Fibroblast of the aortic adventitia (primary cell): ENCODE data around the gene DLEC1. TPM values are rescaled to one million over a fixed set of nuclear protein-coding genes. Genes with fewer than 3 reads are reported as not detected.

Experiments
- DNase-seq: peaks from one replicate; pipeline ENCODE4 v3.0.0-alpha.2; 2010; ENCODE audit warnings: low read depth
- H3K4me3 ChIP-seq: 2 replicates; pipeline ENCODE4 v1.5.1; 2011; ENCODE audit warnings: low read depth, mild to moderate bottlenecking, control low read depth, low read length, moderate library complexity
- small RNA-seq: library from RNA; depleted of rRNA; stranded (forward); fragments of <200 nt; gene quantifications from one replicate; pipeline ENCODE3, GENCODE V24; 2012
- total RNA-seq: library from RNA; depleted of rRNA; stranded (reverse); fragments of >200 nt; gene quantifications from 2 replicates; pipeline ENCODE4 v1.2.3, GENCODE V29; 2012; ENCODE audit warnings: low replicate concordance
- TF ChIP-seq, protein P1 (sequence below): IDR thresholded peaks from 2 replicates; pipeline ENCODE4 v1.5.1; 2011; ENCODE audit warnings: mild to moderate bottlenecking, low read length, control low read depth, inconsistent platforms; ENCODE audit not compliant: insufficient read depth

The DLEC1 gene
- total RNA-seq, 1 donor: 0.09 TPM

- no peak overlapping the region for H3K4me3 ChIP-seq
- no peak for DNase-seq
- TF ChIP-seq, protein P1, sequence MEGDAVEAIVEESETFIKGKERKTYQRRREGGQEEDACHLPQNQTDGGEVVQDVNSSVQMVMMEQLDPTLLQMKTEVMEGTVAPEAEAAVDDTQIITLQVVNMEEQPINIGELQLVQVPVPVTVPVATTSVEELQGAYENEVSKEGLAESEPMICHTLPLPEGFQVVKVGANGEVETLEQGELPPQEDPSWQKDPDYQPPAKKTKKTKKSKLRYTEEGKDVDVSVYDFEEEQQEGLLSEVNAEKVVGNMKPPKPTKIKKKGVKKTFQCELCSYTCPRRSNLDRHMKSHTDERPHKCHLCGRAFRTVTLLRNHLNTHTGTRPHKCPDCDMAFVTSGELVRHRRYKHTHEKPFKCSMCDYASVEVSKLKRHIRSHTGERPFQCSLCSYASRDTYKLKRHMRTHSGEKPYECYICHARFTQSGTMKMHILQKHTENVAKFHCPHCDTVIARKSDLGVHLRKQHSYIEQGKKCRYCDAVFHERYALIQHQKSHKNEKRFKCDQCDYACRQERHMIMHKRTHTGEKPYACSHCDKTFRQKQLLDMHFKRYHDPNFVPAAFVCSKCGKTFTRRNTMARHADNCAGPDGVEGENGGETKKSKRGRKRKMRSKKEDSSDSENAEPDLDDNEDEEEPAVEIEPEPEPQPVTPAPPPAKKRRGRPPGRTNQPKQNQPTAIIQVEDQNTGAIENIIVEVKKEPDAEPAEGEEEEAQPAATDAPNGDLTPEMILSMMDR: no peak
These were observed 131.7 kb downstream of the DLEC1 start for GRCh38 chr3:38170722-38171121.

- no peak overlapping the region for H3K4me3 ChIP-seq
- TF ChIP-seq, protein P1: no peak
- no peak for DNase-seq
These were observed 132.6 kb downstream of the DLEC1 start for GRCh38 chr3:38171622-38172021.

Small RNA genes lying within 50 kb of the gene (small RNA-seq; reads per million reads assigned to genes)
- not detected for gene RF00019

Other genes with a start within 250 kb of the DLEC1 start
- gene CTDSPL, start 177.3 kb upstream of the DLEC1 start, total RNA-seq: 30.1 and 33.6 TPM in 2 replicates
- 2.4 and 7.0 TPM in 2 replicates for gene VILL, start 48.4 kb upstream of the DLEC1 start, total RNA-seq
- gene PLCD1, start 9.6 kb upstream of the DLEC1 start, total RNA-seq: 20.5 and 28.3 TPM in 2 replicates
- 20.6 and 40.9 TPM in 2 replicates for gene ACAA1, start 97.9 kb downstream of the DLEC1 start, total RNA-seq
- 8.3 and 20.7 TPM in 2 replicates for gene MYD88, start 99.5 kb downstream of the DLEC1 start, total RNA-seq
- gene OXSR1, start 126.3 kb downstream of the DLEC1 start, total RNA-seq: 36.2 and 38.0 TPM in 2 replicates
- gene SLC22A13, start 226.6 kb downstream of the DLEC1 start, total RNA-seq: 0.45 TPM in 1 of 2 replicates, not detected in the other
- not detected in 2 replicates for gene SLC22A14, start 243.1 kb downstream of the DLEC1 start, total RNA-seq